Upper lobe of right lung (tissue), 1 donor: ENCODE measurements around the gene FAM53B. TPM values are rescaled to one million over a fixed set of nuclear protein-coding genes. Genes with fewer than 3 reads are reported as not detected.

Source experiments
- ATAC-seq: fragments of 200-7000 bp; cut with Tn5 transposase; one replicate; pipeline ENCODE4 v1.9.1; 2020; ENCODE audit warnings: mild to moderate bottlenecking, moderate library complexity
- DNase-seq: peaks from one replicate; pipeline ENCODE4 v3.0.0-alpha.2; 2020
- H3K27ac ChIP-seq: fragments of 200-600 bp; one replicate; pipeline ENCODE4 v1.8.0; 2022
- H3K27me3 ChIP-seq: fragments of 200-600 bp; one replicate; pipeline ENCODE4 v1.8.0; 2022; ENCODE audit warnings: mild to moderate bottlenecking
- H3K36me3 ChIP-seq: fragments of 200-600 bp; one replicate; pipeline ENCODE4 v1.8.0; 2022
- H3K4me1 ChIP-seq: fragments of 200-600 bp; one replicate; pipeline ENCODE4 v1.8.0; 2022
- H3K4me3 ChIP-seq: fragments of 200-600 bp; one replicate; pipeline ENCODE4 v1.8.0; 2022; ENCODE audit warnings: mild to moderate bottlenecking
- H3K9me3 ChIP-seq: fragments of 200-600 bp; one replicate; pipeline ENCODE4 v1.8.0; 2022
- intact Hi-C: fragments of 100-400 bp; cut with DNase I; formaldehyde crosslinking; loops from one replicate; pipeline ENCODE4 v1.11.0; 2022
- total RNA-seq: library from RNA; stranded (reverse); fragmentation: NEBNext Ultra II Directional; extraction: Animal tissue kit (Norgen Biotek cat#: 25700); gene quantifications from one replicate; pipeline ENCODE4 v1.2.1, GENCODE V29; 2021
- TF ChIP-seq, protein P1 (sequence below): fragments of 200-600 bp; IDR thresholded peaks from one replicate; pipeline ENCODE4 v1.8.0; 2022; ENCODE audit warnings: antibody characterized with exemption
- donor health status: DM: no; HTN: yes; CAD: no; lungs with severe emphysema.

Gene FAM53B
- total RNA-seq, 1 donor from 2014 or later: 31.4 TPM

GRCh38 chr10:124641282-124642087 lies 102.7 kb downstream of the FAM53B start:
- intact Hi-C loops: loop anchor here (10.0 kb wide), 1 partner anchor 93 kb away; no protein-coding TSS in a partner anchor
- Histone ChIP-seq H3K36me3 (no peaks in the 10 kb centered on the region), H3K27ac (peak overlapping the region; percentile 77), H3K4me3 (no peak overlapping the region), H3K9me3 (no peaks in the 10 kb centered on the region), H3K27me3 (no peaks in the 10 kb centered on the region), H3K4me1 (peaks cover 64% of the 10 kb centered on the region)
- DNase-seq (no peak), ATAC-seq (peak; percentile 59)
- TF ChIP-seq, protein P1, sequence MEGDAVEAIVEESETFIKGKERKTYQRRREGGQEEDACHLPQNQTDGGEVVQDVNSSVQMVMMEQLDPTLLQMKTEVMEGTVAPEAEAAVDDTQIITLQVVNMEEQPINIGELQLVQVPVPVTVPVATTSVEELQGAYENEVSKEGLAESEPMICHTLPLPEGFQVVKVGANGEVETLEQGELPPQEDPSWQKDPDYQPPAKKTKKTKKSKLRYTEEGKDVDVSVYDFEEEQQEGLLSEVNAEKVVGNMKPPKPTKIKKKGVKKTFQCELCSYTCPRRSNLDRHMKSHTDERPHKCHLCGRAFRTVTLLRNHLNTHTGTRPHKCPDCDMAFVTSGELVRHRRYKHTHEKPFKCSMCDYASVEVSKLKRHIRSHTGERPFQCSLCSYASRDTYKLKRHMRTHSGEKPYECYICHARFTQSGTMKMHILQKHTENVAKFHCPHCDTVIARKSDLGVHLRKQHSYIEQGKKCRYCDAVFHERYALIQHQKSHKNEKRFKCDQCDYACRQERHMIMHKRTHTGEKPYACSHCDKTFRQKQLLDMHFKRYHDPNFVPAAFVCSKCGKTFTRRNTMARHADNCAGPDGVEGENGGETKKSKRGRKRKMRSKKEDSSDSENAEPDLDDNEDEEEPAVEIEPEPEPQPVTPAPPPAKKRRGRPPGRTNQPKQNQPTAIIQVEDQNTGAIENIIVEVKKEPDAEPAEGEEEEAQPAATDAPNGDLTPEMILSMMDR: no peak

DNA sequence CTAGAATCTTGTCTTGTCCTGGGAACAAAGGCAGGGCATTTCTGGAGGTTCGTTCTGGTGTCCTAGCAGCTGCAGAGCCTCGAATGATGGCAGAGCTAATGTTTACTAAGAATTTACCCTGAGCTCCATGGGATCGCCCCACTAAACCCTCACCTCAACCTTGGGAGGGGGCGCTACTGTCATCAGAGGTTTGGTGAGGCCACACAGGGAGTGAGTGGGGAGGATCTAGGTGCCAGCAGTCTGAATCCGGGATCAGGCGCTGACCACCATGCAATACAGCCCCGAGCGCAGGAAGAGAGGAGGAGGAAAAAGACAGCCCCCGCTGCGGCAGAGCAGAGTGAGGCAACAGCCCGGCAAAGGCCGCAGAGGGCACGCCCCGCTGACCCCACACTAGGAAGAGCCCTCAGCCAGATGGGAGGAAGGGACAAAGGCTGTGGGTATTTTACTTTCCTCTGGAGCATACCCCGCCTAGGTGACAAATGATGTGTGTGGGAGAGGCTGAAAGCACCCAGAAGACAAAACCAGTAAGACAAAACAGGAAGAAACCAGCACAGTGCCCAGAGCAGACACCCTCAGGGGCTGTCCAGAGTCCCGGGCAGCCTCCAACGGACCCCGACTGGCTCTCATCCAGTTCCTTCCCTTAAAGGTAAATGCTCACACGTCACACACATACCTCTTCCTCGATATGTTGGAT lies 103.5 kb downstream of the FAM53B start:
- ATAC-seq: peak; percentile 84
- peaks cover 56% of the 10 kb centered on the region for H3K4me1 ChIP-seq

GRCh38 chr10:124640056-124640455 lies 104.1 kb downstream of the FAM53B start:
- H3K36me3 ChIP-seq: no peaks in the 10 kb centered on the region
- no peaks in the 10 kb centered on the region for H3K9me3 ChIP-seq
- no peak for ATAC-seq
- no peak overlapping the region for H3K4me3 ChIP-seq
- intact Hi-C loops: loop anchor here (10.0 kb wide), 1 partner anchor 95 kb away; no protein-coding TSS in a partner anchor
- H3K27ac ChIP-seq: peak overlapping the region; percentile 77
- TF ChIP-seq, protein P1: no peak
- no peaks in the 10 kb centered on the region for H3K27me3 ChIP-seq
- DNase-seq: no peak
- H3K4me1 ChIP-seq: peaks cover 51% of the 10 kb centered on the region

More for the DNA sequence above, 103.5 kb downstream of the FAM53B start:
- TF ChIP-seq, protein P1: no peak
- Histone ChIP-seq H3K36me3 (no peaks in the 10 kb centered on the region), H3K9me3 (no peaks in the 10 kb centered on the region), H3K4me3 (no peak overlapping the region), H3K27ac (peak overlapping the region; percentile 77), H3K27me3 (no peaks in the 10 kb centered on the region)
- peak; percentile 87 for DNase-seq
- intact Hi-C loops: loop anchor here (10.0 kb wide), 1 partner anchor 94 kb away; no protein-coding TSS in a partner anchor

- Histone ChIP-seq H3K27me3 (no peaks in the 10 kb centered on the region), H3K4me1 (peaks cover 51% of the 10 kb centered on the region)
Measured at GRCh38 chr10:124639646-124640045, 104.5 kb downstream of the FAM53B start.

GRCh38 chr10:124639206-124639605 lies 105.0 kb downstream of the FAM53B start:
- Histone ChIP-seq H3K27ac (no peak overlapping the region), H3K27me3 (no peaks in the 10 kb centered on the region), H3K9me3 (peaks cover under 1% of the 10 kb centered on the region), H3K4me1 (peaks cover 51% of the 10 kb centered on the region), H3K4me3 (no peak overlapping the region), H3K36me3 (no peaks in the 10 kb centered on the region)
- ATAC-seq: no peak
- TF ChIP-seq, protein P1: no peak
- intact Hi-C loops: no loop called here
- DNase-seq: no peak

More at GRCh38 chr10:124639646-124640045, 104.5 kb downstream of the FAM53B start:
- DNase-seq: no peak
- no peaks in the 10 kb centered on the region for H3K36me3 ChIP-seq
- intact Hi-C loops: loop anchor here (10.0 kb wide), 1 partner anchor 95 kb away; no protein-coding TSS in a partner anchor
- H3K9me3 ChIP-seq: no peaks in the 10 kb centered on the region
- H3K4me3 ChIP-seq: no peak overlapping the region
- peak overlapping the region; percentile 77 for H3K27ac ChIP-seq
- TF ChIP-seq, protein P1: no peak
- ATAC-seq: no peak
